Measurements from ENCODE around the gene PTH1R. TPM values are rescaled to one million over a fixed set of nuclear protein-coding genes. Genes with fewer than 3 reads are reported as not detected.
A peak's percentile ranks its signal among the peaks of the same experiment; 100 is the strongest.

PTH1R gene
- total and polyA plus RNA-seq, 2 donors (not counting 1 experiment from before 2014, with no cell fraction given) = 0.67 to 4.3 TPM

DNA sequence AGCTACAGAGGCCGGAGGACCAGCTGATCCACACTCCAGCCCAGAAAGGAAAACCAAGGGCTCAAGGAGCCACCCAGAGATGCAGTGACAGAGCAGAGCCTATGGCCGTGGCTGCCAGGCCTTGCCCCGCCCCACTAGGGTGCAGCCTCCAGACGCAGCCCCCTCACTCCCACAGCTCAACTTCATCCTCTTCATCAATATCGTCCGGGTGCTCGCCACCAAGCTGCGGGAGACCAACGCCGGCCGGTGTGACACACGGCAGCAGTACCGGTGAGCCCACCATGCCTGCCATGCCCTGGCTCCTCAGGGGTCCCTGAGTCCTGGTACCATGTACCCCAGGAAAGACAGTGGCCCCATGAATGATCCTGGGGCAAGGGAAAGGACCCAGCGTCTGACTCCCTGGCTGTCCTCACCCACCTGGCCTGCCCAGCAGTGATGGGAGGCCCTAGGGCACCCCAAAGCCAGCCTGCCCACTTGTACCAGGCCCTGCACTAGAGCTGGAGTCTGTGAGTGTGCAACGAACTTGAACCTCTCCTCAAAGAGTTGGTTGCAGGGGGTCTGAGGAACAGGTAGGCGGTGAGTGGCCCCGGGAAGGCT, 24.2 kb downstream of the PTH1R start:
- H3K27ac ChIP-seq (ENCODE audit: insufficient read depth, low read length) = no peak overlapping the region
- no peak for TF ChIP-seq EZH2 (IDR thresholded peaks at IDR 0.05; ENCODE audit: low read length, missing control alignments)
- TF ChIP-seq, protein P1, sequence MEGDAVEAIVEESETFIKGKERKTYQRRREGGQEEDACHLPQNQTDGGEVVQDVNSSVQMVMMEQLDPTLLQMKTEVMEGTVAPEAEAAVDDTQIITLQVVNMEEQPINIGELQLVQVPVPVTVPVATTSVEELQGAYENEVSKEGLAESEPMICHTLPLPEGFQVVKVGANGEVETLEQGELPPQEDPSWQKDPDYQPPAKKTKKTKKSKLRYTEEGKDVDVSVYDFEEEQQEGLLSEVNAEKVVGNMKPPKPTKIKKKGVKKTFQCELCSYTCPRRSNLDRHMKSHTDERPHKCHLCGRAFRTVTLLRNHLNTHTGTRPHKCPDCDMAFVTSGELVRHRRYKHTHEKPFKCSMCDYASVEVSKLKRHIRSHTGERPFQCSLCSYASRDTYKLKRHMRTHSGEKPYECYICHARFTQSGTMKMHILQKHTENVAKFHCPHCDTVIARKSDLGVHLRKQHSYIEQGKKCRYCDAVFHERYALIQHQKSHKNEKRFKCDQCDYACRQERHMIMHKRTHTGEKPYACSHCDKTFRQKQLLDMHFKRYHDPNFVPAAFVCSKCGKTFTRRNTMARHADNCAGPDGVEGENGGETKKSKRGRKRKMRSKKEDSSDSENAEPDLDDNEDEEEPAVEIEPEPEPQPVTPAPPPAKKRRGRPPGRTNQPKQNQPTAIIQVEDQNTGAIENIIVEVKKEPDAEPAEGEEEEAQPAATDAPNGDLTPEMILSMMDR (conservative IDR thresholded peaks at IDR 0.05 in 1 of 2, IDR thresholded peaks at IDR 0.05 in 1 of 2; ENCODE audit: low read depth in 1 of 2, low read length in 2 of 2) = no peak

DNA sequence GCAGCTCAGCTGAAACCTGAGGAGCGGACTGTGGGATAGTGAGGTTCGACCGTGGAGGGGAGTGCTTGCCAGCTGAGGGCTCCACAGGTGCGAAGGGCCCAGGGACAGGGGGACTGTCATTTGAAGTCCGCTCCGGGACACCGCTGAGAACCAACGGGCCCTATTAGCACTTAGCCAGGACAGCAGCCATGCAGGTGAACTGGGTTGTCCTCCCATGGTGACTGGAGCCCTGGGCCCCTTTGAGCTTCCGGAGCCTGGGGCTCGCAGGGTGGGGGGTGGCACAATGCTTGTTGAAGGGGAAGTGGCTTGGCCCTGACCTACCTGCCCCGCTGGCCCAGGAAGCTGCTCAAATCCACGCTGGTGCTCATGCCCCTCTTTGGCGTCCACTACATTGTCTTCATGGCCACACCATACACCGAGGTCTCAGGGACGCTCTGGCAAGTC, 24.7 kb downstream of the PTH1R start:
- H3K9me3 ChIP-seq (ENCODE audit: control insufficient read depth, insufficient read depth, low read depth, low read length) = no peaks in the 10 kb centered on the region
- H3K27ac ChIP-seq (ENCODE audit: insufficient read depth, low read length) = no peak overlapping the region
- no peak for TF ChIP-seq EZH2 (IDR thresholded peaks at IDR 0.05; ENCODE audit: low read length, missing control alignments)
- H3K27me3 ChIP-seq (ENCODE audit: control insufficient read depth, insufficient read depth, low read length) = peaks cover 6% of the 10 kb centered on the region
- H4K20me1 ChIP-seq (ENCODE audit: control insufficient read depth, extremely low read depth, insufficient read depth, low read length) = no peaks in the 10 kb centered on the region
- H2AFZ ChIP-seq (ENCODE audit: low read length) = no peak overlapping the region
- H3K79me2 ChIP-seq (ENCODE audit: control insufficient read depth, insufficient read depth, low read length) = no peaks in the 10 kb centered on the region
- no peak overlapping the region for H3K9ac ChIP-seq (ENCODE audit: insufficient read depth, low read length)
- no peaks in the 10 kb centered on the region for H3K4me1 ChIP-seq (ENCODE audit: control insufficient read depth, extremely low read depth, insufficient read depth, low read length)
- H3K4me3 ChIP-seq (replicated peaks in 1 of 4; ENCODE audit: control extremely low read depth in 1 of 4, insufficient read depth in 1 of 4, low read depth in 3 of 4, low read length in 4 of 4) = no peak overlapping the region
- no peaks in the 10 kb centered on the region for H3K36me3 ChIP-seq (ENCODE audit: control insufficient read depth, insufficient read depth, low read length)
- DNase-seq (ENCODE audit: low read depth in 2 of 2) = no peak
- H3K4me2 ChIP-seq (ENCODE audit: extremely low read depth, insufficient read depth, low read length) = no peak overlapping the region

More for the DNA sequence above, 24.2 kb downstream of the PTH1R start:
- Histone ChIP-seq H3K4me3 (replicated peaks in 1 of 4; ENCODE audit: control extremely low read depth in 1 of 4, insufficient read depth in 1 of 4, low read depth in 3 of 4, low read length in 4 of 4) (no peak overlapping the region), H3K36me3 (ENCODE audit: control insufficient read depth, insufficient read depth, low read length) (no peaks in the 10 kb centered on the region), H3K9me3 (ENCODE audit: control insufficient read depth, insufficient read depth, low read depth, low read length) (no peaks in the 10 kb centered on the region), H3K4me2 (ENCODE audit: extremely low read depth, insufficient read depth, low read length) (no peak overlapping the region), H4K20me1 (ENCODE audit: control insufficient read depth, extremely low read depth, insufficient read depth, low read length) (no peaks in the 10 kb centered on the region), H3K79me2 (ENCODE audit: control insufficient read depth, insufficient read depth, low read length) (no peaks in the 10 kb centered on the region), H3K4me1 (ENCODE audit: control insufficient read depth, extremely low read depth, insufficient read depth, low read length) (no peaks in the 10 kb centered on the region), H2AFZ (ENCODE audit: low read length) (no peak overlapping the region), H3K9ac (ENCODE audit: insufficient read depth, low read length) (no peak overlapping the region), H3K27me3 (ENCODE audit: control insufficient read depth, insufficient read depth, low read length) (peaks cover 3% of the 10 kb centered on the region)
- no peak for DNase-seq (ENCODE audit: low read depth in 2 of 2)

DNA sequence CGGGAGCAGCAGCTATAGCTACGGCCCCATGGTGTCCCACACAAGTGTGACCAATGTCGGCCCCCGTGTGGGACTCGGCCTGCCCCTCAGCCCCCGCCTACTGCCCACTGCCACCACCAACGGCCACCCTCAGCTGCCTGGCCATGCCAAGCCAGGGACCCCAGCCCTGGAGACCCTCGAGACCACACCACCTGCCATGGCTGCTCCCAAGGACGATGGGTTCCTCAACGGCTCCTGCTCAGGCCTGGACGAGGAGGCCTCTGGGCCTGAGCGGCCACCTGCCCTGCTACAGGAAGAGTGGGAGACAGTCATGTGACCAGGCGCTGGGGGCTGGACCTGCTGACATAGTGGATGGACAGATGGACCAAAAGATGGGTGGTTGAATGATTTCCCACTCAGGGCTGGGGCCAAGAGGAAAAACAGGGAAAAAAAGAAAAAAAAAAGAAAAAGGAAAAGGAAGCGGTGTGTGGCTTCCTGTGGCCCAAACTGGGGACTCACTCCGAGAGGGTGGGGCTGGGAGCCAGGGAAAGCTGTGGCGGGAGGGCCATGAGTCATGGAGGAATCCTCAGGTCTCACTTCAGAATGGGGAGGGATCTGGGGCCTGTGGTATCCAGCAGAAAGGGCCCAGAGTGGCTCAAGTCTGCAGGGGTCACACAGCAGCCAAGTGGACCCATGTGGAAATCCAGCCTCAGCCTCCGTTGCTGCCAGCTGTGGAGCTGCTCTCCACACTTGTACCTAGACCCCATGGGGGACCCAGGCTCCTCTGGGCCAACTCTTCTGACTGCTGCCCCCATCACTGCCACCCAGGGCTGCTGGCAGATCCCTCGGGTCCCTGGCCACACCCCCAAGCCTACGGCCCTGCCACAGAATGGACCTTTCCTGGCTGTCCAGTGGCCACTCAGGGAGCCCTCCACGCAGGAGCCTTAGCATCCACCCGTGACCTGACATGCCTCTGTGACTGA, 26.1 kb downstream of the PTH1R start:
- Histone ChIP-seq H3K4me2 (ENCODE audit: extremely low read depth, insufficient read depth, low read length) (no peak overlapping the region), H3K4me3 (replicated peaks in 1 of 4; ENCODE audit: control extremely low read depth in 1 of 4, insufficient read depth in 1 of 4, low read depth in 3 of 4, low read length in 4 of 4) (no peak overlapping the region), H3K36me3 (ENCODE audit: control insufficient read depth, insufficient read depth, low read length) (no peaks in the 10 kb centered on the region), H3K9me3 (ENCODE audit: control insufficient read depth, insufficient read depth, low read depth, low read length) (no peaks in the 10 kb centered on the region), H3K9ac (ENCODE audit: insufficient read depth, low read length) (no peak overlapping the region), H3K27me3 (ENCODE audit: control insufficient read depth, insufficient read depth, low read length) (peaks cover 6% of the 10 kb centered on the region), H3K4me1 (ENCODE audit: control insufficient read depth, extremely low read depth, insufficient read depth, low read length) (peaks cover 4% of the 10 kb centered on the region), H2AFZ (ENCODE audit: low read length) (no peak overlapping the region), H3K79me2 (ENCODE audit: control insufficient read depth, insufficient read depth, low read length) (no peaks in the 10 kb centered on the region), H4K20me1 (ENCODE audit: control insufficient read depth, extremely low read depth, insufficient read depth, low read length) (no peaks in the 10 kb centered on the region), H3K27ac (ENCODE audit: insufficient read depth, low read length) (no peak overlapping the region)
- DNase-seq (ENCODE audit: low read depth in 2 of 2) = peak in 1 of 2 donors; percentile 63
- no peak for TF ChIP-seq EZH2 (IDR thresholded peaks at IDR 0.05; ENCODE audit: low read length, missing control alignments)
- TF ChIP-seq, protein P1 (conservative IDR thresholded peaks at IDR 0.05 in 1 of 2, IDR thresholded peaks at IDR 0.05 in 1 of 2; ENCODE audit: low read depth in 1 of 2, low read length in 2 of 2) = no peak
